HepG2 (cell line): ENCODE data around the gene NKRF. TPM values are rescaled to one million over a fixed set of nuclear protein-coding genes. Genes with fewer than 3 reads are reported as not detected.

Experiments used
- CBX5 ChIP-seq: sonication (generic); formaldehyde crosslinking; IDR thresholded peaks from 2 replicates; pipeline ENCODE4 v1.4.0; 2020; ENCODE audit warnings: missing genetic modification reagents, borderline replicate concordance
- CCDC6 ChIP-seq: sonication (generic); formaldehyde crosslinking; IDR thresholded peaks from 2 replicates; pipeline ENCODE4 v1.8.1; 2022; ENCODE audit warnings: mild to moderate bottlenecking, missing genetic modification reagents, moderate library complexity
- CREB3 ChIP-seq: sonication (generic); formaldehyde crosslinking; IDR thresholded peaks from 2 replicates; pipeline ENCODE4 v1.5.0; 2020; ENCODE audit warnings: missing genetic modification reagents
- IKZF5 ChIP-seq: IDR thresholded peaks from 2 replicates; pipeline ENCODE4 v1.6.1; 2018; ENCODE audit warnings: missing genetic modification reagents, mild to moderate bottlenecking, missing compliant biosample characterization
- KIAA2018 ChIP-seq: sonication (generic); formaldehyde crosslinking; IDR thresholded peaks from 2 replicates; pipeline ENCODE4 v1.5.0; 2020; ENCODE audit warnings: mild to moderate bottlenecking, missing genetic modification reagents, borderline replicate concordance
- NFIB ChIP-seq: sonication (generic); formaldehyde crosslinking; IDR thresholded peaks from 2 replicates; pipeline ENCODE4 v1.9.0; 2021; ENCODE audit warnings: missing genetic modification reagents, mild to moderate bottlenecking, borderline replicate concordance
- RBAK ChIP-seq: sonication (generic); formaldehyde crosslinking; IDR thresholded peaks from 2 replicates; pipeline ENCODE4 v1.5.1; 2020; ENCODE audit warnings: mild to moderate bottlenecking, missing genetic modification reagents
- REPIN1 ChIP-seq: sonication (generic); formaldehyde crosslinking; IDR thresholded peaks from 2 replicates; pipeline ENCODE4 v1.8.0; 2022; ENCODE audit warnings: missing genetic modification reagents, low read depth, mild to moderate bottlenecking, borderline replicate concordance
- RNF219 ChIP-seq: sonication (generic); formaldehyde crosslinking; IDR thresholded peaks from 2 replicates; pipeline ENCODE4 v1.5.0; 2020; ENCODE audit warnings: mild to moderate bottlenecking, missing genetic modification reagents
- RORA ChIP-seq: sonication (generic); formaldehyde crosslinking; IDR thresholded peaks from 2 replicates; pipeline ENCODE4 v1.5.0; 2020; ENCODE audit warnings: mild to moderate bottlenecking, missing genetic modification reagents, moderate library complexity
- SUZ12 ChIP-seq: fragments of 150-350 bp; IDR thresholded peaks from 2 replicates; pipeline ENCODE4 v1.6.1; 2014; ENCODE audit warnings: low read depth, low read length
- ZNF232 ChIP-seq: sonication (generic); formaldehyde crosslinking; IDR thresholded peaks from 2 replicates; pipeline ENCODE4 v1.4.0; 2020; ENCODE audit warnings: missing genetic modification reagents, borderline replicate concordance
- polyA plus RNA-seq, 8 experiments: library from polyadenylated mRNA; depleted of rRNA in 3 of 8; stranded (reverse) in 7 of 8; unstranded in 1 of 8; fragments of >200 nt; fragmentation: Illumina TruSeq in 4 of 8; extraction: Trizol in 4 of 8; gene quantifications; 2 replicates each; pipeline versions ENCODE4 v1.2.1 to v1.2.3, GENCODE V29; 2011 to 2016; ENCODE audit warnings: low read depth in 4 of 8, missing spikeins in 1 of 8, mixed read lengths in 1 of 8; ENCODE audit not compliant: insufficient read depth in 1 of 8
- total RNA-seq, 5 experiments: library from RNA; depleted of rRNA; stranded (reverse); fragments of >200 nt; fragmentation: Illumina TruSeq; extraction: Trizol; gene quantifications; 2 replicates each; pipeline ENCODE4 v1.2.3, GENCODE V29; 2016; ENCODE audit warnings: low read depth in 1 of 5

NKRF gene
- total and polyA plus RNA-seq, 2 of the 13 experiments (the other 11 are each of a cell fraction or from before 2014, with no cell fraction given): 3.3 to 6.0 TPM

- no peak for TF ChIP-seq KIAA2018 (CRISPR knock-in tag)
- no peak for TF ChIP-seq ZNF232
- TF ChIP-seq SUZ12: no peak
- TF ChIP-seq RORA: no peak
- no peak for TF ChIP-seq RBAK
- TF ChIP-seq CCDC6 (CRISPR knock-in tag): no peak
- TF ChIP-seq REPIN1 (CRISPR knock-in tag): no peak
- TF ChIP-seq CBX5 (CRISPR knock-in tag): no peak
- TF ChIP-seq IKZF5 (CRISPR knock-in tag): 0 out of 2 replicates have a peak, but pooled peaks have one; percentile 23
- TF ChIP-seq NFIB (CRISPR knock-in tag): no peak
- no peak for TF ChIP-seq RNF219 (CRISPR knock-in tag)
- TF ChIP-seq CREB3 (CRISPR knock-in tag): no peak
Observed at GRCh38 chrX:119606280-119607017, at the start of gene NKRF (continued).
